ENCODE measurements around the gene AUTS2. TPM values are rescaled to one million over a fixed set of nuclear protein-coding genes. Genes with fewer than 3 reads are reported as not detected.
A peak's percentile ranks its signal among the peaks of the same experiment; 100 is the strongest.

Gene AUTS2
- total RNA-seq, 1 donor from 2014 or later, result 5.3 TPM

GRCh38 chr7:69871886-69872569 is 273.8 kb downstream of the AUTS2 start:
- DNase-seq (ENCODE audit: missing footprints) (no peak), ATAC-seq (peak; percentile 72)
- intact Hi-C loops (cut with DNase I), result no loop called here

GRCh38 chr7:69873512-69873911 is 275.2 kb downstream of the AUTS2 start:
- ATAC-seq, result no peak
- DNase-seq (ENCODE audit: missing footprints), result no peak
- intact Hi-C loops (cut with DNase I), result no loop called here

GRCh38 chr7:69878015-69878414 is 279.7 kb downstream of the AUTS2 start:
- intact Hi-C loops (cut with DNase I), result no loop called here
- no peak for DNase-seq (ENCODE audit: missing footprints)
- ATAC-seq, result no peak

- DNase-seq (ENCODE audit: missing footprints) (no peak), ATAC-seq (no peak)
- intact Hi-C loops (cut with DNase I), result no loop called here
Observed at GRCh38 chr7:69878591-69878990, 280.3 kb downstream of the AUTS2 start.

- DNase-seq (ENCODE audit: missing footprints), result no peak
- intact Hi-C loops (cut with DNase I), result loop anchor here (10.0 kb wide), 1 partner anchor 285 kb away; the partner anchor contains the start of gene AUTS2
- ATAC-seq, result no peak
Observed at GRCh38 chr7:69879989-69880388, 281.7 kb downstream of the AUTS2 start.

- no peak for DNase-seq (ENCODE audit: missing footprints)
- no peak for ATAC-seq
- intact Hi-C loops (cut with DNase I), result loop anchor here (10.0 kb wide), 1 partner anchor 286 kb away; the partner anchor contains the start of gene AUTS2
Observed at GRCh38 chr7:69880840-69881239, 282.6 kb downstream of the AUTS2 start.

GRCh38 chr7:69882269-69882668 is 284.0 kb downstream of the AUTS2 start:
- ATAC-seq, result no peak
- DNase-seq (ENCODE audit: missing footprints), result no peak
- intact Hi-C loops (cut with DNase I), result loop anchor here (10.0 kb wide), 1 partner anchor 287 kb away; the partner anchor contains the start of gene AUTS2

GRCh38 chr7:69883399-69883891 is 285.2 kb downstream of the AUTS2 start:
- DNase-seq (ENCODE audit: missing footprints), result no peak
- intact Hi-C loops (cut with DNase I), result loop anchor here (10.0 kb wide), 1 partner anchor 289 kb away; the partner anchor contains the start of gene AUTS2
- ATAC-seq, result no peak

GRCh38 chr7:69885431-69885830 is 287.2 kb downstream of the AUTS2 start:
- intact Hi-C loops (cut with DNase I), result loop anchor here (10.0 kb wide), 1 partner anchor 291 kb away; the partner anchor contains the start of gene AUTS2
- no peak for ATAC-seq

GRCh38 chr7:69889338-69889975 is 291.2 kb downstream of the AUTS2 start:
- no peak for ATAC-seq
- DNase-seq (ENCODE audit: missing footprints), result no peak
- intact Hi-C loops (cut with DNase I), result loop anchor here (10.0 kb wide), 1 partner anchor 295 kb away; the partner anchor contains the start of gene AUTS2

More at GRCh38 chr7:69885431-69885830, 287.2 kb downstream of the AUTS2 start:
- no peak for DNase-seq (ENCODE audit: missing footprints)

GRCh38 chr7:69889976-69890351 is 291.7 kb downstream of the AUTS2 start:
- ATAC-seq, result peak; percentile 66
- intact Hi-C loops (cut with DNase I), result loop anchor here (10.0 kb wide), 1 partner anchor 295 kb away; the partner anchor contains the start of gene AUTS2
- no peak for DNase-seq (ENCODE audit: missing footprints)

- ATAC-seq, result no peak
- no peak for DNase-seq (ENCODE audit: missing footprints)
- intact Hi-C loops (cut with DNase I), result no loop called here
Observed at GRCh38 chr7:69892790-69893189, 294.5 kb downstream of the AUTS2 start.

- intact Hi-C loops (cut with DNase I), result no loop called here
- DNase-seq (ENCODE audit: missing footprints) (no peak), ATAC-seq (peak; percentile 42)
Observed at GRCh38 chr7:69893906-69894305, 295.6 kb downstream of the AUTS2 start.

- no peak for DNase-seq (ENCODE audit: missing footprints)
- intact Hi-C loops (cut with DNase I), result no loop called here
- ATAC-seq, result no peak
Observed at GRCh38 chr7:69895446-69895845, 297.2 kb downstream of the AUTS2 start.

GRCh38 chr7:69896121-69896520 is 297.8 kb downstream of the AUTS2 start:
- intact Hi-C loops (cut with DNase I), result no loop called here
- DNase-seq (ENCODE audit: missing footprints) (no peak), ATAC-seq (no peak)

- DNase-seq (ENCODE audit: missing footprints), result no peak
- no peak for ATAC-seq
- intact Hi-C loops (cut with DNase I), result no loop called here
Observed at GRCh38 chr7:69898189-69898588, 299.9 kb downstream of the AUTS2 start.

GRCh38 chr7:69903410-69903809 is 305.1 kb downstream of the AUTS2 start:
- no peak for DNase-seq (ENCODE audit: missing footprints)
- intact Hi-C loops (cut with DNase I), result no loop called here
- no peak for ATAC-seq

GRCh38 chr7:69906283-69906995 is 308.2 kb downstream of the AUTS2 start:
- DNase-seq (ENCODE audit: missing footprints) (no peak), ATAC-seq (no peak)
- intact Hi-C loops (cut with DNase I), result no loop called here

- ATAC-seq, result no peak
- no peak for DNase-seq (ENCODE audit: missing footprints)
- intact Hi-C loops (cut with DNase I), result no loop called here
Observed at GRCh38 chr7:69907720-69908119, 309.4 kb downstream of the AUTS2 start.

All from Right ventricle myocardium inferior (tissue), 1 donor.